ENCODE data around the gene PLCL1. TPM values are rescaled to one million over a fixed set of nuclear protein-coding genes. Genes with fewer than 3 reads are reported as not detected.

Gene PLCL1
- total and polyA plus RNA-seq, 3 experiments from 2014 or later, result 0.70 to 2.0 (median 0.71) TPM

DNA sequence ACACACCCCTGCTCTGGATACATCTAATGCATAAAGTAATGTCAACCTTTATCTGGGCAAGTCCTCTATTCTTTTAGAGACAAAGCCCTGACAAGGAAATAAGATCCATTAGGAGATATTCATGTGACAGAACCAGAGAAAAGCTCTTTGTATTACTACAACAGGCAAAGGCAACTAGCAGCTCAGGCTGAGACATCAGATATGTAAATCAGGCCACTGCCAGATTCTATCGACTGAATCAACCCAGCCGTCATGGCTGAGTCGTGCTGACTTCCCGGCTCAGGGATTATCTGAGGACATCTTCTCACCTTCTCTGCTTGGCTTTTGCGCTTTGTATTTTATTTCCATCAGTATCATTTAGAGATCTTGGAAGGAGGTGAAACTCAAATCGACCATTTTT, 294.5 kb downstream of the PLCL1 start:
- Mint-ChIP-seq H3K36me3 (peaks cover 0 to 4% (median 0%) of the 10 kb centered on the region in 3 donors), H3K4me3 (no peak overlapping the region), H3K27ac (no peak overlapping the region), H3K4me1 (no peaks in the 10 kb centered on the region), H3K27me3 (peaks cover 0 to 2% of the 10 kb centered on the region in 2 donors), H3K9me3 (no peaks in the 10 kb centered on the region)
- POLR2A ChIA-PET, result no interaction called here
- CTCF ChIA-PET, result no interaction called here
- DNase-seq, result no peak
- Histone ChIP-seq H3K4me1 (ENCODE audit: insufficient read depth, low read length) (no peaks in the 10 kb centered on the region), H3K4me3 (ENCODE audit: low read length) (no peak overlapping the region), H3K27ac (ENCODE audit: low read depth, low read length) (no peak overlapping the region), H3K9me3 (ENCODE audit: low read length) (no peaks in the 10 kb centered on the region), H3K27me3 (ENCODE audit: insufficient read depth, low read length, poor library complexity, severe bottlenecking) (no peaks in the 10 kb centered on the region), H3K36me3 (ENCODE audit: insufficient read depth, low read length) (no peaks in the 10 kb centered on the region)

DNA sequence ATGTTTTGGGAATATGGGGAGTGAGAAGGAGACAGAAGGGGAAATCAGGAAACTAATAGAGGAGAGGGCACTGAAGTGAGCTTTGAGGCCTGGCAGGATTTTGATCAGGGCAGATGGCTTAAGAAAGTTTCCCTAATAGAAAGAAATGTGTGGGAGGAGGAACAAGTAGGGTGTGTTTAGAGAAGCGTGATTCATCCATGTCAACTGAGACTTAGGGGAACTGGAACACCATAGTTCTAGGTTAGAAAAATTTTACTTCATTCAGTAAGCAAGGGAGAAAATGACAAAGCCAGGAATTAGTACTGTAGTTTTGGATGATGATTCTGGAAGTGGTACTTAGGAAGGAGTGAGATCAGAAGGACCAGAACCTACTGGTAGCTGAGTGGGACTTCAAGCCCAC, 296.0 kb downstream of the PLCL1 start:
- DNase-seq, result no peak
- ChIA-PET CTCF (no interaction called here), POLR2A (no interaction called here)
- Mint-ChIP-seq H3K9me3 (no peaks in the 10 kb centered on the region), H3K27me3 (peaks cover 0 to 2% of the 10 kb centered on the region in 2 donors), H3K27ac (no peak overlapping the region), H3K36me3 (peaks cover 2 to 5% (median 2%) of the 10 kb centered on the region in 3 donors), H3K4me1 (no peaks in the 10 kb centered on the region), H3K4me3 (no peak overlapping the region)
- H3K27ac ChIP-seq (ENCODE audit: low read depth, low read length), result no peak overlapping the region
- H3K4me3 ChIP-seq (ENCODE audit: low read length), result no peak overlapping the region
- H3K9me3 ChIP-seq (ENCODE audit: low read length), result no peaks in the 10 kb centered on the region
- no peaks in the 10 kb centered on the region for H3K4me1 ChIP-seq (ENCODE audit: insufficient read depth, low read length)
- no peaks in the 10 kb centered on the region for H3K36me3 ChIP-seq (ENCODE audit: insufficient read depth, low read length)
- H3K27me3 ChIP-seq (ENCODE audit: insufficient read depth, low read length, poor library complexity, severe bottlenecking), result no peaks in the 10 kb centered on the region

GRCh38 chr2:198101688-198102087, 297.3 kb downstream of the PLCL1 start:
- H3K4me3 ChIP-seq (ENCODE audit: low read length), result no peak overlapping the region
- H3K9me3 ChIP-seq (ENCODE audit: low read length), result no peaks in the 10 kb centered on the region
- H3K9me3 Mint-ChIP-seq, result no peaks in the 10 kb centered on the region
- peaks cover 0 to 2% of the 10 kb centered on the region in 2 donors for H3K27me3 Mint-ChIP-seq
- peaks cover 2 to 10% (median 2%) of the 10 kb centered on the region in 3 donors for H3K36me3 Mint-ChIP-seq
- no peak overlapping the region for H3K4me3 Mint-ChIP-seq
- H3K27ac Mint-ChIP-seq, result no peak overlapping the region
- H3K27ac ChIP-seq (ENCODE audit: low read depth, low read length), result no peak overlapping the region
- no peaks in the 10 kb centered on the region for H3K36me3 ChIP-seq (ENCODE audit: insufficient read depth, low read length)
- H3K27me3 ChIP-seq (ENCODE audit: insufficient read depth, low read length, poor library complexity, severe bottlenecking), result no peaks in the 10 kb centered on the region
- no peaks in the 10 kb centered on the region for H3K4me1 ChIP-seq (ENCODE audit: insufficient read depth, low read length)
- POLR2A ChIA-PET, result no interaction called here
- DNase-seq, result no peak
- H3K4me1 Mint-ChIP-seq, result no peaks in the 10 kb centered on the region
- CTCF ChIA-PET, result no interaction called here

- H3K9me3 ChIP-seq (ENCODE audit: low read length), result no peaks in the 10 kb centered on the region
- no peaks in the 10 kb centered on the region for H3K9me3 Mint-ChIP-seq
- H3K36me3 ChIP-seq (ENCODE audit: insufficient read depth, low read length), result no peaks in the 10 kb centered on the region
- H3K36me3 Mint-ChIP-seq, result peaks cover 2 to 10% (median 2%) of the 10 kb centered on the region in 3 donors
- no peaks in the 10 kb centered on the region for H3K27me3 ChIP-seq (ENCODE audit: insufficient read depth, low read length, poor library complexity, severe bottlenecking)
- H3K27ac Mint-ChIP-seq, result no peak overlapping the region
- H3K27me3 Mint-ChIP-seq, result peaks cover 0 to 2% of the 10 kb centered on the region in 2 donors
- ChIA-PET POLR2A (no interaction called here), CTCF (no interaction called here)
- H3K4me3 ChIP-seq (ENCODE audit: low read length), result no peak overlapping the region
- DNase-seq, result no peak
- no peaks in the 10 kb centered on the region for H3K4me1 ChIP-seq (ENCODE audit: insufficient read depth, low read length)
- H3K4me1 Mint-ChIP-seq, result no peaks in the 10 kb centered on the region
- H3K4me3 Mint-ChIP-seq, result no peak overlapping the region
- H3K27ac ChIP-seq (ENCODE audit: low read depth, low read length), result no peak overlapping the region
Observed at GRCh38 chr2:198102120-198102519, 297.7 kb downstream of the PLCL1 start.

GRCh38 chr2:198102856-198103255, 298.5 kb downstream of the PLCL1 start:
- H3K27me3 ChIP-seq (ENCODE audit: insufficient read depth, low read length, poor library complexity, severe bottlenecking), result no peaks in the 10 kb centered on the region
- no peak overlapping the region for H3K4me3 ChIP-seq (ENCODE audit: low read length)
- ChIA-PET POLR2A (no interaction called here), CTCF (no interaction called here)
- H3K9me3 ChIP-seq (ENCODE audit: low read length), result no peaks in the 10 kb centered on the region
- H3K4me1 ChIP-seq (ENCODE audit: insufficient read depth, low read length), result no peaks in the 10 kb centered on the region
- no peak for DNase-seq
- Mint-ChIP-seq H3K4me1 (no peaks in the 10 kb centered on the region), H3K9me3 (no peaks in the 10 kb centered on the region), H3K4me3 (no peak overlapping the region), H3K36me3 (peaks cover 2 to 10% (median 2%) of the 10 kb centered on the region in 3 donors), H3K27ac (no peak overlapping the region), H3K27me3 (peaks cover 0 to 2% of the 10 kb centered on the region in 2 donors)
- no peaks in the 10 kb centered on the region for H3K36me3 ChIP-seq (ENCODE audit: insufficient read depth, low read length)
- H3K27ac ChIP-seq (ENCODE audit: low read depth, low read length), result no peak overlapping the region

- Mint-ChIP-seq H3K27me3 (peaks cover 0 to 2% of the 10 kb centered on the region in 2 donors), H3K9me3 (no peaks in the 10 kb centered on the region), H3K27ac (no peak overlapping the region), H3K4me1 (no peaks in the 10 kb centered on the region), H3K36me3 (peaks cover 2 to 10% (median 2%) of the 10 kb centered on the region in 3 donors), H3K4me3 (no peak overlapping the region)
- Histone ChIP-seq H3K27ac (ENCODE audit: low read depth, low read length) (no peak overlapping the region), H3K4me3 (ENCODE audit: low read length) (no peak overlapping the region), H3K9me3 (ENCODE audit: low read length) (no peaks in the 10 kb centered on the region), H3K27me3 (ENCODE audit: insufficient read depth, low read length, poor library complexity, severe bottlenecking) (no peaks in the 10 kb centered on the region), H3K36me3 (ENCODE audit: insufficient read depth, low read length) (no peaks in the 10 kb centered on the region), H3K4me1 (ENCODE audit: insufficient read depth, low read length) (no peaks in the 10 kb centered on the region)
- POLR2A ChIA-PET, result no interaction called here
- CTCF ChIA-PET, result no interaction called here
- DNase-seq, result no peak
Observed at GRCh38 chr2:198106621-198107385, 302.4 kb downstream of the PLCL1 start.

DNA sequence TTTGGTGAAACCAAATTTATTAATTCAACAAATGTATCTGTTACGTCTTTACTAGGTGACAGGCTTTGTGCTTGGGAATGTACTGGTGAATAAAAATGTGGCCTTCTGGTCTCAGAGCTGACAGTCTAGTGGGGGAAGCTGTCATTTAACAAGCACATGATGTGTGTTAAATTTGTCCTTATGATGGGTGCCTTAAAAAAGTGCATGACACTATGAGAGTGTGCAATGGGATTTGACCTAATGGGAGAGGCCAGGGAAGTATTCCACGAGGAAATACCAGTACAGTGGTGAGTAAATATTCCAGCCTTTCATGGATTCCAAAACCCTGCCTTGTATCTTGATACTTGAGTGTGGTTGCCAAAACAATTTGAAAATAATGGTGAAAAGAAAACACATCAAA, 308.9 kb downstream of the PLCL1 start:
- H3K36me3 ChIP-seq (ENCODE audit: insufficient read depth, low read length), result no peaks in the 10 kb centered on the region
- no peaks in the 10 kb centered on the region for H3K9me3 ChIP-seq (ENCODE audit: low read length)
- DNase-seq, result no peak
- no peaks in the 10 kb centered on the region for H3K27me3 ChIP-seq (ENCODE audit: insufficient read depth, low read length, poor library complexity, severe bottlenecking)
- ChIA-PET POLR2A (no interaction called here), CTCF (no interaction called here)
- H3K27ac ChIP-seq (ENCODE audit: low read depth, low read length), result no peak overlapping the region
- H3K4me1 ChIP-seq (ENCODE audit: insufficient read depth, low read length), result no peaks in the 10 kb centered on the region
- Mint-ChIP-seq H3K4me1 (no peaks in the 10 kb centered on the region), H3K9me3 (no peaks in the 10 kb centered on the region), H3K36me3 (peaks cover 0 to 2% (median 1%) of the 10 kb centered on the region in 3 donors), H3K27ac (no peak overlapping the region), H3K4me3 (no peak overlapping the region), H3K27me3 (peaks cover 0 to 1% of the 10 kb centered on the region in 2 donors)
- no peak overlapping the region for H3K4me3 ChIP-seq (ENCODE audit: low read length)

DNA sequence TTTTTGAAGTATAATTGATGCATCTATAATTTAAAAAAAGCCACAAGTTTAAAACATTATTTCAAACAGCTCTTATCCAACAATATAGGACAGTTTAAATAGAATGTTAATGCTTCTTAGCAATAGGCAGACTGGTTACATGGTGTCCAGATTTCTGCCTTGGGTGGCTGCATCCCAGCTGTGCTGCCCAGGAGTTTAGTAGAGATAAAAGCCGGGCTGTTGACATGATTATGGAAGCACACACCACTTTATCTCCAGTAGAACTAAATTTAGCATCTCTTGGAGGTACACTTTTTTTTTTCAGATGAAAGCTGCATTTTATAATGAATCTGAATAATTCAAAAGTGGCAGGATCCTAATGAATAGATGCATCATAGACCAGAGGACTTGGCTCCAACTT, 309.7 kb downstream of the PLCL1 start:
- Histone ChIP-seq H3K4me1 (ENCODE audit: insufficient read depth, low read length) (no peaks in the 10 kb centered on the region), H3K9me3 (ENCODE audit: low read length) (no peaks in the 10 kb centered on the region), H3K36me3 (ENCODE audit: insufficient read depth, low read length) (no peaks in the 10 kb centered on the region), H3K27me3 (ENCODE audit: insufficient read depth, low read length, poor library complexity, severe bottlenecking) (no peaks in the 10 kb centered on the region), H3K27ac (ENCODE audit: low read depth, low read length) (no peak overlapping the region), H3K4me3 (ENCODE audit: low read length) (no peak overlapping the region)
- Mint-ChIP-seq H3K27ac (no peak overlapping the region), H3K9me3 (no peaks in the 10 kb centered on the region), H3K36me3 (peaks cover 0 to 2% (median 1%) of the 10 kb centered on the region in 3 donors), H3K4me3 (no peak overlapping the region), H3K4me1 (no peaks in the 10 kb centered on the region), H3K27me3 (peaks cover 0 to 1% of the 10 kb centered on the region in 2 donors)
- CTCF ChIA-PET, result no interaction called here
- no peak for DNase-seq
- POLR2A ChIA-PET, result no interaction called here

Measured in CD8-positive, alpha-beta memory T cell (primary cell).